ENCODE measurements around the gene NTSR2. TPM values are rescaled to one million over a fixed set of nuclear protein-coding genes. Genes with fewer than 3 reads are reported as not detected.

NTSR2 gene
- total and polyA plus RNA-seq, 2 of the 8 experiments (the other 6 are each of a cell fraction or from before 2014, with no cell fraction given) = 0.05 TPM; not detected in 1

DNA sequence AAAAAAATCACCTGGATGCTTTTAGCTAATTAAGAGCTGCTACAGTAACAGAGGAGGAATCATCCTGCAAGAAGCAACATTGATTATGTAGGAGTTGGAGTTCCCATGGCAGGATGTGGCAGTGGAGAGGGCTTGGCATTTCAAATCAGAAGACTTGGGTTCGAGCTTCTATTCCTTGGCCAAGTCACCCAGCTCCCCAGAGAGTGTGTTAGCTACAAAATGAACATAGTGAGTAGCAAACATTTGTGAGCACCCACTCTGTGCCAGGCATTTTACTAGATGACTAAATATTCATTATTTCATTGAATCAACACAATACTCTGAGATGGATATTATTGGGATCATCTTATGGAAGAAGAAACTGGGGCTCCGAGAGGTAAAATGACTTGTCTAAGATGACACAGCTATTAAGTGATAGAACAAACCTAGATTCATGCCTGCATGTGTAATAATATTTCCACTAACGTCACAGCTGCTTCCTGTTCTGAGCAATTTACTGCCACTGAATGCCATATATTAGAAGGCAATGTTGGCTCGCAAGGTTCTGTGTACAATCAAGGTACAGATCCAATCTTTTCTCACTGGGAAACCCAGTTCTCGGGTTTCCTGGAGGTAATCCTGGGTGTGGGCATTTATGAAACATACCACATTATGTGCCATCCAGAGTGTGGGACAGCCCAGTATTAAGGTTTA is 18.0 kb downstream of the NTSR2 start:
- H3K14ac ChIP-seq (ENCODE audit: insufficient read length) = no peak overlapping the region
- ChIA-PET POLR2A (ENCODE audit: partially characterized antibody) (no interaction called here), CTCF (ENCODE audit: partially characterized antibody) (interaction anchor here (1.0 to 6.2 kb wide), 7 partner anchors 9 to 519 kb away, joined by 3 to 29 read pairs (median 3); a partner anchor contains a TSS)
- no peak overlapping the region for H2BK5ac ChIP-seq (ENCODE audit: low read depth, low read length)
- H3K4me1 ChIP-seq (replicated peaks in 1 of 4; ENCODE audit: control insufficient read depth in 3 of 4, insufficient read depth in 4 of 4, low read length in 3 of 4) = no peaks in the 10 kb centered on the region
- H3K36me3 ChIP-seq (ENCODE audit: control insufficient read depth in 2 of 4, insufficient read depth in 4 of 4, low read length in 3 of 4) = no peaks in the 10 kb centered on the region
- H3K4ac ChIP-seq (replicated peaks; ENCODE audit: insufficient read length, low read depth, low read length) = no peak overlapping the region
- H4K5ac ChIP-seq (ENCODE audit: insufficient read length, low read depth, low read length) = no peak overlapping the region
- no peak overlapping the region for H2BK20ac ChIP-seq (ENCODE audit: low read length)
- H4K8ac ChIP-seq (ENCODE audit: extremely low read depth, insufficient read depth, low read length) = no peak overlapping the region
- H2BK12ac ChIP-seq (ENCODE audit: low read depth, low read length) = no peak overlapping the region
- no peak overlapping the region for H4K91ac ChIP-seq (replicated peaks; ENCODE audit: insufficient read length, low read length)
- no peak overlapping the region for H2BK15ac ChIP-seq (ENCODE audit: low read length)
- no peak overlapping the region for H2AFZ ChIP-seq (ENCODE audit: low read length)
- no peak overlapping the region for H3K4me3 ChIP-seq (ENCODE audit: extremely low read depth in 1 of 4, insufficient read depth in 2 of 4, low read depth in 3 of 4, low read length in 4 of 4)
- TF ChIP-seq BRCA1 (IDR thresholded peaks at IDR 0.05; ENCODE audit: low read depth, low read length) (no peak), CBX8 (IDR thresholded peaks at IDR 0.05; ENCODE audit: borderline replicate concordance, low read depth, low read length) (no peak), POLR2AphosphoS5 (IDR thresholded peaks at IDR 0.05; ENCODE audit: low read depth, low read length) (no peak), EZH2 (IDR thresholded peaks at IDR 0.05; ENCODE audit: low read depth, low read length, severe bottlenecking) (no peak)
- H3K18ac ChIP-seq (ENCODE audit: extremely low read depth, low read length) = no peak overlapping the region
- 86% methylated on average over 5 of the region's 5 CpGs; no CpG with 5 or more reads in 1 of the 2 experiments for WGBS, 2 experiments (ENCODE audit: extremely low coverage in 1 of 2, insufficient coverage in 1 of 2, insufficient read length in 1 of 2, insufficient replicate concordance in 2 of 2, low coverage in 1 of 2, low lambda C conversion rate in 2 of 2, missing lambda C conversion rate in 1 of 2)
- H3K9ac ChIP-seq (replicated peaks in 1 of 4; ENCODE audit: extremely low read depth in 1 of 4, low read depth in 3 of 4, low read length in 3 of 4) = no peak overlapping the region
- H2BK120ac ChIP-seq (replicated peaks; ENCODE audit: low read depth, low read length) = no peak overlapping the region
- no peak overlapping the region for H3K56ac ChIP-seq (replicated peaks; ENCODE audit: insufficient read length, low read depth, low read length)
- no peak overlapping the region for H3K27ac ChIP-seq (ENCODE audit: low read depth, low read length)
- H3K9me3 ChIP-seq (ENCODE audit: insufficient read depth in 2 of 2, low read depth in 1 of 2, low read length in 1 of 2) = no peaks in the 10 kb centered on the region
- no peaks in the 10 kb centered on the region for H3K79me2 ChIP-seq (ENCODE audit: control insufficient read depth in 1 of 2, insufficient read depth in 2 of 2, low read length in 2 of 2)
- H4K20me1 ChIP-seq (replicated peaks in 1 of 2; ENCODE audit: control insufficient read depth in 1 of 2, insufficient read depth in 2 of 2, low read length in 2 of 2) = no peaks in the 10 kb centered on the region
- H3K23ac ChIP-seq (ENCODE audit: insufficient read length) = no peak overlapping the region
- H3K4me2 ChIP-seq (ENCODE audit: insufficient read depth in 1 of 2, low read depth in 2 of 2, low read length in 2 of 2) = no peak overlapping the region
- no peak overlapping the region for H2AK5ac ChIP-seq (ENCODE audit: low read depth, low read length)
- FAIRE-seq (no peak), DNase-seq (ENCODE audit: low read depth in 1 of 2, low spot score in 2 of 2) (no peak)
- no peaks in the 10 kb centered on the region for H3K79me1 ChIP-seq (ENCODE audit: low read depth, low read length)
- H3K23me2 ChIP-seq (ENCODE audit: low read depth, low read length) = no peaks in the 10 kb centered on the region
- H3K27me3 ChIP-seq (replicated peaks in 1 of 4; ENCODE audit: control insufficient read depth in 3 of 4, extremely low read depth in 1 of 4, insufficient read depth in 3 of 4, low read length in 3 of 4) = no peaks in the 10 kb centered on the region
